ENCODE results near the gene TEAD1.

DNA sequence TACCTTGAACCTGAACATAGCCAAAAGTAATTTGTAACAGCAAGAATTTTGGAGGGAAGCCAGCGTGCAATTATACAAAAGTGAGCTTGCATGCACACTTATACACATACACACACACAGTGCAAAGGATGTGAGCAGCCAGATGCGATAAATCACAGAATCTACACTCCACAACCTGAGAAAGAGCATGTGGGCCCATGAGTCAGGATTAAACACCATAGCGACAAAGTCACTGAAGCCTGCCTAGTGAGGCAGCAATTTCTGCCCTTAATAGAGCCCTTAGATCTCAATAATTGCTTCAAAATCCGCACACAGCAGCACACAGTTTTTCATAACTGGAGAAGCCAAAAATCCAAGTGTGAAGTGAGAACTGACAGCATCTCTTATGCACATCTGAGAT is 42.6 kb upstream of the TEAD1 start:
- TF ChIP-seq, protein P1, sequence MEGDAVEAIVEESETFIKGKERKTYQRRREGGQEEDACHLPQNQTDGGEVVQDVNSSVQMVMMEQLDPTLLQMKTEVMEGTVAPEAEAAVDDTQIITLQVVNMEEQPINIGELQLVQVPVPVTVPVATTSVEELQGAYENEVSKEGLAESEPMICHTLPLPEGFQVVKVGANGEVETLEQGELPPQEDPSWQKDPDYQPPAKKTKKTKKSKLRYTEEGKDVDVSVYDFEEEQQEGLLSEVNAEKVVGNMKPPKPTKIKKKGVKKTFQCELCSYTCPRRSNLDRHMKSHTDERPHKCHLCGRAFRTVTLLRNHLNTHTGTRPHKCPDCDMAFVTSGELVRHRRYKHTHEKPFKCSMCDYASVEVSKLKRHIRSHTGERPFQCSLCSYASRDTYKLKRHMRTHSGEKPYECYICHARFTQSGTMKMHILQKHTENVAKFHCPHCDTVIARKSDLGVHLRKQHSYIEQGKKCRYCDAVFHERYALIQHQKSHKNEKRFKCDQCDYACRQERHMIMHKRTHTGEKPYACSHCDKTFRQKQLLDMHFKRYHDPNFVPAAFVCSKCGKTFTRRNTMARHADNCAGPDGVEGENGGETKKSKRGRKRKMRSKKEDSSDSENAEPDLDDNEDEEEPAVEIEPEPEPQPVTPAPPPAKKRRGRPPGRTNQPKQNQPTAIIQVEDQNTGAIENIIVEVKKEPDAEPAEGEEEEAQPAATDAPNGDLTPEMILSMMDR (IDR thresholded peaks at IDR 0.05 in 4 of 5, conservative IDR thresholded peaks at IDR 0.05 in 1 of 5) = no peak
- TF ChIP-seq POLR2A (IDR thresholded peaks at IDR 0.05) = no peak

Measured in gastrocnemius medialis (tissue), 4 donors.